ENCODE results near the gene ZNF532. TPM values are rescaled to one million over a fixed set of nuclear protein-coding genes. Genes with fewer than 3 reads are reported as not detected.

Gene ZNF532
- total and polyA plus RNA-seq, 2 of the 13 experiments (the other 11 are each of a cell fraction or from before 2014, with no cell fraction given): not detected

- Histone ChIP-seq H3K79me2 (ENCODE audit: insufficient read depth, low read length) (no peaks in the 10 kb centered on the region), H3K4me2 (ENCODE audit: low read depth, low read length) (no peak overlapping the region), H3K9ac (ENCODE audit: insufficient read depth, low read depth, low read length) (no peak overlapping the region), H3K9me3 (ENCODE audit: low read length) (no peaks in the 10 kb centered on the region), H3K4me1 (ENCODE audit: insufficient read depth, low read length) (no peaks in the 10 kb centered on the region), H3K27me3 (ENCODE audit: control insufficient read depth in 1 of 2, insufficient read depth in 2 of 2, low read length in 2 of 2) (peaks cover 0 to 25% of the 10 kb centered on the region in 2 experiments; a peak in 2 of 5 replicates), H3K27ac (ENCODE audit: extremely low read length, insufficient read depth, low read length) (no peak overlapping the region), H4K20me1 (ENCODE audit: insufficient read depth, low read length) (no peaks in the 10 kb centered on the region), H2AFZ (ENCODE audit: low read length) (no peak overlapping the region), H3K36me3 (replicated peaks in 1 of 2; ENCODE audit: control insufficient read depth in 1 of 2, insufficient read depth in 2 of 2, low read length in 2 of 2) (no peaks in the 10 kb centered on the region), H3K4me3 (replicated peaks in 1 of 3; ENCODE audit: insufficient read depth in 1 of 3, low read depth in 2 of 3, low read length in 3 of 3) (no peak overlapping the region)
- no peak for DNase-seq (ENCODE audit: low spot score)
- no peak for ATAC-seq
- TF ChIP-seq ZNF468 (CRISPR knock-in tag; IDR thresholded peaks at IDR 0.05): no peak
- no peak for TF ChIP-seq TOE1 (CRISPR knock-in tag; IDR thresholded peaks at IDR 0.05)
- TF ChIP-seq RBM22 (optimal IDR thresholded peaks at IDR 0.05; ENCODE audit: low read length): no peak
- no peak for TF ChIP-seq EED (CRISPR knock-in tag; IDR thresholded peaks at IDR 0.05)
- TF ChIP-seq ZNF230 (CRISPR knock-in tag; IDR thresholded peaks at IDR 0.05): no peak
- BruUV-seq (replicated peaks): no TSS peak
- 39% methylated on average over 4 of the region's 4 CpGs for WGBS (ENCODE audit: low lambda C conversion rate)
- POLR2A ChIA-PET: no interaction called here
- CTCF ChIA-PET (ENCODE audit: low intra/inter-chr PET ratio, low total read pairs): no interaction called here
- in situ Hi-C loops (cut with HindIII; ENCODE audit: extremely low pct_ligation_motif_present, low pct_unique_long_range_greater_than_20kb) (no loop called here), intact Hi-C loops (cut with micrococcal nuclease; ENCODE audit: unreplicated experiment) (no loop called here)
- no peak for FAIRE-seq
Measured at GRCh38 chr18:58980991-58981390, 116.3 kb downstream of the ZNF532 start.

- no peak overlapping the region for H3K4me2 ChIP-seq (ENCODE audit: low read depth, low read length)
- H3K9ac ChIP-seq (ENCODE audit: insufficient read depth, low read depth, low read length): no peak overlapping the region
- in situ Hi-C loops (cut with HindIII; ENCODE audit: extremely low pct_ligation_motif_present, low pct_unique_long_range_greater_than_20kb): no loop called here
- POLR2A ChIA-PET: no interaction called here
- H3K27me3 ChIP-seq (ENCODE audit: control insufficient read depth in 1 of 2, insufficient read depth in 2 of 2, low read length in 2 of 2): peaks cover 0 to 23% of the 10 kb centered on the region in 2 experiments; a peak in 2 of 5 replicates
- H3K4me3 ChIP-seq (replicated peaks in 1 of 3; ENCODE audit: insufficient read depth in 1 of 3, low read depth in 2 of 3, low read length in 3 of 3): no peak overlapping the region
- no peak overlapping the region for H2AFZ ChIP-seq (ENCODE audit: low read length)
- H3K79me2 ChIP-seq (ENCODE audit: insufficient read depth, low read length): no peaks in the 10 kb centered on the region
- DNase-seq (ENCODE audit: low spot score): no peak
- intact Hi-C loops (cut with micrococcal nuclease; ENCODE audit: unreplicated experiment): no loop called here
- H4K20me1 ChIP-seq (ENCODE audit: insufficient read depth, low read length): no peaks in the 10 kb centered on the region
- no peak for ATAC-seq
- CTCF ChIA-PET (ENCODE audit: low intra/inter-chr PET ratio, low total read pairs): no interaction called here
- H3K4me1 ChIP-seq (ENCODE audit: insufficient read depth, low read length): no peaks in the 10 kb centered on the region
- H3K27ac ChIP-seq (ENCODE audit: extremely low read length, insufficient read depth, low read length): no peak overlapping the region
- no peaks in the 10 kb centered on the region for H3K36me3 ChIP-seq (replicated peaks in 1 of 2; ENCODE audit: control insufficient read depth in 1 of 2, insufficient read depth in 2 of 2, low read length in 2 of 2)
- H3K9me3 ChIP-seq (ENCODE audit: low read length): no peaks in the 10 kb centered on the region
- no TSS peak for BruUV-seq (replicated peaks)
- no peak for FAIRE-seq
- 64% methylated on average over 17 of the region's 17 CpGs for WGBS (ENCODE audit: low lambda C conversion rate)
- TF ChIP-seq ZBED4 (CRISPR knock-in tag; IDR thresholded peaks at IDR 0.05; ENCODE audit: borderline replicate concordance) (no peak), ZNF777 (CRISPR knock-in tag; IDR thresholded peaks at IDR 0.05) (no peak), AGO1 (IDR thresholded peaks at IDR 0.05; ENCODE audit: low read depth, low read length, poor library complexity, severe bottlenecking) (no peak), ZNF101 (CRISPR knock-in tag; IDR thresholded peaks at IDR 0.05; ENCODE audit: borderline replicate concordance, low read depth) (no peak), ZNF746 (CRISPR knock-in tag; IDR thresholded peaks at IDR 0.05) (no peak), BHLHE40 (IDR thresholded peaks at IDR 0.05; ENCODE audit: low read length) (no peak), NFE2 (CRISPR knock-in tag; IDR thresholded peaks at IDR 0.05) (no peak), BRD4 (CRISPR knock-in tag; IDR thresholded peaks at IDR 0.05) (no peak), ZSCAN20 (CRISPR knock-in tag; IDR thresholded peaks at IDR 0.05; ENCODE audit: borderline replicate concordance) (no peak)
Measured at GRCh38 chr18:58983260-58984155, 118.8 kb downstream of the ZNF532 start.
